SIG-M5 (cell line): Measurements from ENCODE around the gene SLC26A2.
A peak's percentile ranks its signal among the peaks of the same experiment; 100 is the strongest.

Experiments used
- DNase-seq: peaks from one replicate; lab custom pipeline; 2025; lab: John Stamatoyannopoulos, UW

SLC26A2 gene

DNA sequence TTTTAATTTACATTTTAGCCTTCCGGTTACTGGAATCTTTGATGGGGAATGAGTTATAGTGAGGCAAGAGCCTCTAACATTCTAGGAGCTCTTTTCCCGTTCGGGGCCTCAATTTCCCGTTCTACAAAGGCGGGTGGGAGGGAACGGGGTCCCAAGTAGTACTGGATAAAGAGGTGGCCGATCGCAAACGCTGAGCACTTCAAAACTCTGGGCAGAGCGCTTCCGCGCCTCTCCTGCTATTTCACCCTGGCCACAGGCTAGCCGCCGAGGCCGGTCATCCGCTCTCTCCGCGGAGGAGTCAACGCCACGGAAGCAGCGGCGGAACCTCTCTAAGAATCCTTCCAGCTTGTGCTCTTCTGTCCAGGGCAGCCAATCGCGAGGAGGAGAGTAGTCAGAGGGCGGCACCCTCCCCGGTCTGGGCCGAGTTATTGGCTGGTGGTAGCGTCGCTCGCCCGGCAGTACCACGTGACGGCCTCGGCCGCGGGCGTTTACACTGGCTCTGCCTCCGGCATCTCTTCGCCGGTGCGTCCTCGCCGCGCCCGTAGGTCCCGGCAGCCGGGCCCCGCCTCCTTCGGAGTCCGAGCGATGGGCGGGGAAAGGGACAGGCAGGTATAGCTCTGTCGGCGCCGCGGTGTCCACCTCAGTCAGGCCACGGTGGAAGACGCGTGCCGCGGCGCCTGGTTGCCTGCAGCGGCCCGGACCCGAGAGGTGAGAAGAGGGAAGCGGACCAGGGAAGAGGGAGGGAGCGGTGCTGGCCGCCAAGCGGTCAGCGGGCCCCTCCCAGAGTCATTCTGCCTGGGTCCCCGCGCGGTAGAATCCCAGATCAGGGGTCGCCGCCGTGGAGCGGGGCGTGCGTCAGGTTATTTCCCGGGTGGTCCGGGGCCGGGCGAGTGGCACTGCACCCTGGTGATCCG lies at the start of gene SLC26A2:
Gene SLC26A2, plus strand, starts transcription at position 487 of the 914 bp plus-strand sequence. CDS start 16,895 bp downstream, outside the sequence.
- DNase-seq = peak; percentile 88

DNA sequence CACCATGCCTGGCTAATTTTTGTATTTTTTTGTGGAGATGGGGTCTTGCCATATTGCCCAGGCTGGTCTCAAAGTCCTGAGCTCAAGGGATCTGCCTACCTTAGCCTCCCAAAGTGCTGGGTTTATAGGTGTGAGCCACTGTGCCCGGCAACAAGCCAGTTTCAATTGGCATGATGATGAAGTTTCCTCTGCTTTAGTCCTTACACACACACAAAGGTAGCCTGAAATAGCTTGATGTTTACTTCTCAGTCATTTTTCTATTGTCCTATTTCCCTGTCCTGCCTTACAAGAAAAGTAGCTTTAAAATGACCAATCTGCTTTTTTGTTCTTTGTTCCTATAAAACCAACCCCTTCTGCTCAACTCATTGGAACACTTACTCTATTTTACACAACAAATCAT lies 49.5 kb upstream of the SLC26A2 start:
- no peak for DNase-seq

DNA sequence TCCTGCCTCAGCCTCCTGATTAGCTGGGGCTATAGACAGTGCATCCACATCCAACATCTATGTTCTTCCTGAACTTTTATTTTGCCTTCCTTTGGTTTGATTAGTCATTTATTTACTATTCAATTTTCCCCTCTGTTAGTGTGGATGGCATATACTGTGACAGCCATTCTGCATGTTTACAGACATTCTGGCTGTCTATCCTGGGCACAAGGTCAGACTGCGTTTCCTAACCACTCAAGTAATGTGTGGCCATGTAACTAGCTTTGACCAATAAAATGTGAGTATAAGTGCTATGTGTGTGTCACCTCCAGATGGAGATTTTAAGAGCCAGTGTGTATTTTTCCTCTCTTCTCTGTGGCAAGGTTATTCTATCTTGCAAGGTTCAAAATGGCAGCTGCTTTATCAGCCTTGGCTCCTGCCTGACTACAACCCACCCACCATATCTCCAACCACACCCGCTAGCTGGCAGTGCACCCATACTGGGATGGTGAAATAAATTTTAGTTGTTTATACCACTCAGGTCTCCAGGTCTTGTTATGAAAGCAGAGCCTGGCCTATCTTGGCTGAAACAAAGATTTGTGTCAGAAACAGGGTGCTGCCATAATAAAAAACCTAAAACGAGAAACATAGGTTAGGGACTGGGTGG lies 48.2 kb upstream of the SLC26A2 start:
- no peak for DNase-seq

DNA sequence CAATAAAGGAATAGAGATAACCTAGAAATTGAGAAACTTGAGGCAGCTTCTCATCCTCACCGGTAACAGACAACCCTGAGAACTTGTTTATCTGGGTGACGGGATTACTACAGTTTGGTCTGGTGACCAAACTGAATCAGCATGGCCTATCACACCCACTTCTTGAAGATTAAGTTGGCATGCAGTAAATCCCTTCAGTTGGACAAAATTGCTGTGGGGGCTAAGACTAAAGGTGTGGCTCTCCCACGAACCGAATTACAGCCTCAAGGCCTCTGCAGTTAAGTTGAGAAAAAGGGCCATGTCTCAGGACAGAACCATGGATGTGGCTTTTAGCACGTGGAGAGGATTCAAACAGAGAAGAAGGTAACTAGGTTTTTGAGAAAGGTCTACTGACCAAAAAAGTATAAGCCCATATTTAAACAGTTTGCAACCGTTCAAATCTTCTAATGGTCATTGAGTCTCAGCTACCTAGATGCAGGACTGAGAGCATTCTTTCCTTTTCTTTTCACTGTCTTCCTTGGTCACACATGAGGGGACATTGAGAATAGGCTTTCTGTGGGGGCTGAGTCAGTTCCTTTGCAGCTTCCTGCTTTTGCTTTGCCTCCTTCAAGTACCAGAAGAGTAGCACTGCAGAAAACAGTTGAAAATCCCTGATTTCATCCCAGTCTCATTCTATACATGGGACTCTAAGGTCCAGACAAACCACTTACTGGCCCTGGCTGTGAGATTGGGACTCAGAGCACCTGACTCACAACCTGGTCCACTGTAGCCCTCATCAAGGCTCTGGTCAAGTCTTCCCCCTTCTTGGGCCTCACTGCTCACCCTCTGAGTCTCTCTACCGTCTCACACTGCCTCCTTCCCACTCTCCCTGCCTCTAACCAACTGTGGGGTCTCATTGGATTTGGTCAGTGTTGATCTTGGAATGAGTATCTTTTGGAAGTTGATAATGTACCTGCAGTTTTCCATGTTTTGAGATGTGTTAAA lies 46.8 kb upstream of the SLC26A2 start:
- DNase-seq = no peak

DNA sequence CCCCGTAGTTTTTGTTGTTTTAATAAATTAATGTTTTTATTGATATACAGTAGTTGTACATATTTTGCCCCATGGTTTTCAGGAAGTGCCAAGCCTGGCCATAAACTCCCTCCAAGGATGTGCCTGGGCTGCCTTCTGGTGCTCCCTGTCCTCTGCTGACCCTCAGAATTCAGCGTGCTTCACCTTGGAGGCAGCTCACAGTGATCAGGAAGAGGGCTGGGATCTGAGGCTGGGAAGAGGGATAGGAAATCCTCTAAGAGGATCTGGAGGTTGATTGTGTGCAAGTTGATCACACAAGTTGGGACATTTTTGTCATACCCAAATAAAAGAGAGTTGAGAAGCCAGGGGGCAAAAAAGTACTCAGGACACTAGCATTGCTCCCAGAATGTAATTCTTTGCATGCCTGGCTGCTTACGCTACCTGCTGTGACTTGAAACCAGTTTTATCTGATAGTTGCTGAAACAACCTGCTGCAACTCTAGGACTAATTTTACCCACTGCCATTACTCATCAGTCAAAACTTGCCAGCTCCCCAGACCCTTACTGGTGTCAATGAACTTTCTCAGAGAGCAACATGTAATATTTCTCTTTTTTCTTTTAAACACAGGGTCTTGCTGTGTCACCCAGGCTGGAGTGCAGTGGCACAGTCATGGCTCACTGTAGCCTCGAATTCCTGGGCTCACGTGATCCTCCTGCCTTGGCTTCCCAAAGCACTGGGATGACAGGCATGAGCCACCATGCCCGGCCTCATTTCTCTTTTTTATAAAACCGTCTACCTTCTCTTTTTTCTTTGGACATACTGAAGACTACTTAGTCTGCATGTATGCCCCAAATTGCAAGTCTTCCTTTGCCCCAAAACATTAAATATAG lies 44.9 kb upstream of the SLC26A2 start:
- no peak for DNase-seq

DNA sequence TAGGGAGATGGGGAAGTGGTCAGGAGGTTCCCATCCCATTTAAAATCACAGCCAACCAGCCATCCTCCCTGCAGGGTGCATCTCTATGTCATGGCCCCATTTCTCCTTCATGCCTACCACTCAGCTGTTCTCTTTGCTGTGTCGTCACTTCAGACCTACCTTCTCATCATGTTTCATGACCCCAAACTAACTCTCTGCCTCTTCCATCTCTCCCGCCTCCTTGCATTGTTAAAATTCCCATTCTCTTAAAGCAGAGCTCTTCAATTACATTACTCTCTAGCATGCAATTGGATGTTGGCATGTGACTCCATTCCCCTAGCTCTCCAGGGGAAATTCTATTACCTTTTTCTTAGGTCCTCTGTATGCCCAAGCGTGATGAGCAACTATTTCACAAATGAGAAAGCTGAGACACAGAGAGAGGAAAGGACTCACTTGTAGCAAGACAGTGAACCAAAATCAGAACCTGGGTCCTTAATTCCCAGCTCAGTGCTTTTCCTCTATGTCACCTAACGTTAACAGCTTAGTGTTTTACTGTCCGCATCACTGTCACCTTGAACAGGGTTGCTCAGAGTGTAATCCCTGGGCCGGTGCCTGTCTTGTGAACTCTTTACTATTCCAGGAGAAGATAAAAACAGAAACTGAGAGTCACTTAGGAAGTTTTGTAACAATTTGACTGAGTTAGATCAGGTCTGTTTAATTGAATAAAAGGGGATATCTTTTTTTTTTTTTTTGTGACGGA lies 44.1 kb upstream of the SLC26A2 start:
- DNase-seq = no peak

DNA sequence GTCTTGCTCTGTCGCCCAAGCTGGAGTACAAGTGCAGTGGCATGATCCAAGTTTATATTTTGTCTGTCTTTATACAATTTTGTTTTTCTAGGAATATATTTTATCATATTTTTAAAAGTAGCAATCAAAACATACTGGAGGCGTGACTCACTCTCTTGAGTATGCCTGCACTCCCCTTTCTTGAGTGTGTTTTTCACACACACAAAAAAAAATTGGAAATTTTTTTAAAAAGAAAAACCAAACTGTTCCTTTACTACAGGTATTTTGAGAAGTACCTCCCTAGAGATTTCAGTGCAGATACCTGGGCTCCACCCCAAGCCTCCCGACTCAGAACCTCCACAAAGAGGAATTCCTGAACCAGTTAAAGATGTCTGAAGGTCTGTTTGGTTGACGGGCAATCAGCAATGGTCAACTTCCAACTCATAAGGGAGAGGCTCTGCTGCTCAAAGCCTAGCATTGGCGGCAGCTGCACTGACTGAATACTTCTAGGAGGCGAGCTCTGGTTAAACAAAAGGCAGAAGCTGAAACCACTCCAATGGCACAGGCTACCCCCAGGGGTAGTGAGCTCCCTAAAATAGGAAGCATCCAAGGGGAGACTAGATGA lies 43.4 kb upstream of the SLC26A2 start:
- no peak for DNase-seq

DNA sequence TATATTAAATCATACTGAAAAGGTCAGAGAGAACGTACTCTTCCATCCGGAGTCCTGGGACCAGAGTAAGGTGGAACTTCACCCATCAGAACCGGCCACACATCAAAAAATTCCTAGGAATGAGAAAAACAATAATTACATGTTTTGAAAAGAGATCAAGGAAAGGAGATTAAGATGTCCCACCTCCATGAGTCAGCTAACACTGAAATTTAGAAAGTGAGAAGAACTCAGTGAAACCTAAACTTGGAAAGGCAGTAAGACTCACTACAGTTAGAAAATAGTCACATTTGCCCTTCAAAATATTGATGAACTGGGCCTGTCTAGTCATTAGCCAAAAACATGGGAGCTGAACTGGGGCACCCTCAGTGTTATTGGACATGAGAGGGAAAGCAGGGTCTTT lies 39.0 kb upstream of the SLC26A2 start:
- DNase-seq = no peak

DNA sequence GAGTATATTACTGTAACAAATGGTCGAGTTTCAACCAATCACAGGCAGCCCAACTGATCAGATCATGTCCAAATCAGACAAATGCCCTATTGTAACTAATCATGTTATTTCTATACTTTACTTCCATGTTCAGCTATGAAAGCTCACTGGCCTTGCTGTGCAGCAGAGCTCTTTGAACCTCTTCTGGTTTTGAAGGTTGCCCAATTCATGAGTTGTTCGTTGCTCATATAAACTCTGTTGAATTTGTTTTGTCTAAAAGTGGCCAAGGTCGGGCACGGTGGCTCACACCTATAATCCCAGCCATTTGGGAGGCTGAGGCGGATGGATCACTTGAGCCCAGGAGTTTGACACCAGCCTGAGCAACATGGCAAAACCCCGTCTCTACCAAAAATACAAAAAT lies 37.6 kb upstream of the SLC26A2 start:
- DNase-seq = no peak

DNA sequence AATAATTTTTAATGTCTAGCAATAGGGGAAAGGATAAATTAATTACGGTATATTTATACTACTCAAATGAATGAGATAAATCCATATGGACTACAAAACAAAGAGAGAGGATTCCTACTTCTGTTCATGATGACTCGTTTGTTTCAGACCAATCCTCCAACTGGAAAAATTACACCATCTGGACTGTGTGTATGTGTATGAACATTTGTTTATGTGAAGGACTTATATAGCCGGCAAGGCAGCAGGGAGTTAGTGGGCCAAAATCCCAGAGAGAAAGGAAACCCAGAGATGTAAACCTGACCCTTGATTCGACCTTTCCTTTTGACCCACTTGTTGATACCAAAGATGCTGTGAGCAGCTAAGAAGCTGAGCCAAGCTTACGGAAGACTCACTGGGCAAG lies 36.1 kb upstream of the SLC26A2 start:
- no peak for DNase-seq

DNA sequence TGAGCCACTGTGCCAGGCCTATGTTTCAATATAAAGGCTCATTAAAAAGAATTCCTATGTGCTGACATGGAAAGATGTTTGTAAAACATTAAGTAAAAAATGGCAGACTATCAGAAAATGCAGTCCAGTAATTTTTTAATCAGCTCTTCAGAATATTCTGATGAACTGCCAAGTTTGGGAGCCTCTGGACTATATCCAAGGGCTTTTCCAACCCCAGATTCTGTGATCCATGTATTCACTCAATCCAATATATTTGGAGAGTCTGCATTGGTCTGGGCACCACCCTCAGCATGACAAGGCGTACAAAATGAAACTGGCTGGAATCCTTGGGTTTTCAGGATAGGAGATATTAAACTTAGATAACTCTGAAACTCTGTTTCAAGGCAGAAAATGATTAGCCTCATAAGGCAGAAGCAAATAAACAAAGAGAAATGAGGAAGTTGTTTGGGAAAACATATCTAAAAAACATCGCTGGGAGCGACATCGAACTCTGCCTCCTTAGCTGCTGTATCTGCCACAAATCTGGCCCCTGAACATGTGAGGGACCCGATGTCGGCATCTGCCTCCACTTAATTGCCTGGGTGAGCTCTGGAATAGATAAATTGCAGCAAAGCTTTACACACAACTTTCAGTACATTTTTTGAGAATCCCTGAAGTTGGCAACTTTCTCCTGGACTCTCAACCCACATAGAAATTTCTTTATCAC lies 30.4 kb upstream of the SLC26A2 start:
- no peak for DNase-seq

DNA sequence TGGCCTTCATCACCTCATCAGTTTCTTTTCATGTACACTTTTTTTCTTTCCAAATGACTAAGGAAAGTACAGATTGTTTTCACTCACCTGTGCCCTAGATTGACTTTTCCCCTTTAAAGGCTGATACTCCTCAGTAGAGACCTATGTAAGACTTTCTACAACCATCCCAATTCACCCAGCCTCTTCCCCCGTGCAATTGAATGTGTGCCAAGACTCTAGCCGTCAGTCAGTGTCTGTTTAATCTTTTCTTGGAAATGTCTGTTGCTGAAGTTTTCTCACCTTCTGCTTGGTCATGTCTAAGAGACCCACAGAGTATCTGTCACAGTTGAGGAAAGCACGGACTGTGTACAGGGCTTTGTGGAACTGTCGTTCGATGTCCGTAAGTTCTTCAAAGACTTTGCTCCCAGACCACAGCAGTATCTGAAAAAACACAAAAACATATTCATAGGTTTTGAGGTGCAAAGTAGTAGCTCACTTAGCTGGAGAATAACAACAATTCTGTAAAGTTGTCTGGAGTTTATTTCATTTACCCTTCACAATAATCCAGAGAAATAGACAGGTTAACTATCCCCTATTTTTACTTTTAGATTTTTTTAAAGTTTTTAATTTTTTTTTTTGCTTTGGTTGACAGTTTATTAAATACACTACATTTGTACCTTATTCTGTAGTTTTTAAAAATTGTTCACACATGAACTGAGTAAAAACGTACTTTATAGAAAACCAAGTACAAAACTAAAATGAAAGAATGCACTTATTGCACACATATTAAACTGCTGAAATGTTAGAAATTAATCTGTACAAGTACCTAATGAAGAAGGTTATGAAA lies 29.6 kb upstream of the SLC26A2 start:
- no peak for DNase-seq

DNA sequence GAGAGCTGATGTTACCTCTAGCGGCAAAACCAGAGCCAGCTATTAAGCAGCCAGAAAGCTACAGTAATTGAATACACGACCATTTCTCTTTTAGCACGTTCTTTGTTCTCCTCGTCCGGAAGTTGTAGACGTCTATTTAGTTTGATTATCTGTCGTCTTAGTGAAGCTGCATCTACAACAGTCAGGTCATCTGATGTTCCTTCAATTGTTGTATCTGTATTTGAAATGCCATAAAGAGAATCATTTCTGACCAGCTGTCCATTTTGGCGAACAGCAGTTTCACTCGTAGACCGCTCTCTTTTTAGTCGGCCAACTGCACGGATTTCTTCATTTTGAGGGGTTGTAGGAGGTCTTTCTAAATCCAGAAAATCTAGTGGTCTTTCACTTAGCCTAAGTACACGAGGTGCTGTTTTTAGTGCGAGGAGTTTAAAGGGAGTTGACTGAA lies 28.5 kb upstream of the SLC26A2 start:
- no peak for DNase-seq

DNA sequence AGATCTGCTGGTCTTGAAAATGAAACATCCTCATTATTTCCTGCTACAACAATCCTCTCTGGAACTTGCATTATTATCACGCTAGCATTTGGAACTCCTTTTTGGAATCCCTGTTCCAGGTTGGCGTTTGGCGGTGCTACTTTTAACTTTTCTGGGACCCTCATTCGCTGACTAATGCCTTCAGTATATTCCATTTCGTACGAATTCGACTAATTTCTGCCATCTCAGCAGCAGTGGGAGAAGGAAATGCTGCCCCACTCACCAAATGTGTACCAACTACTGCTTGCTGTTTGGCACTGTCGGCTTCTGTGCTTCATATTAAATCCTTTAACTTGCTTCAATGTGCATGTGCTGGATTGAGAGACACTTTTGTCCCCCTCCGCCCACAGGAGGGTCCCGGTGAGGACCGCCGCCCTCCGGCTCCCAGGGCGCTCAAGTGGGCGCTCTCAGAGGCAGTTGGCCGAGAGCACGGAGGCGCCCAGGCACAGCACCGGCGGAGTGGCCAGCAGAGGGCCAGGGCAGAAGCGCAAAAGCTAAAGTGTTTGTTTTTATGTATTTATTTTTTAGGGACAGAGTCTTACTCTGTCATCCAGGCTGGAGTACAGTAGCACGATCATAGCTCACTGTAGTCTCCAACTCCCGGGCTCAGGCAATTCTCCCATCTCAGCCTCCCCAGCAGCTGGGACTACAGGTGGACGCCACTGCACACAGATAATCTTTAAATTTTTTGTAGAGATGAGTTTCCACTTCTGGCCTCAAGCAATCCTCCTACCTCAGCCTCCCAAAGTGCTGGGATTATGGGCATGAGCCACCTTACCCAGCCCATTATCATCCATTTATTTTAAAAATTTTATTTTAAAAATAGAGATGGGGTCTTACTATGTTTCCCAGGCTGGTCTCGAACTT lies 27.9 kb upstream of the SLC26A2 start:
- no peak for DNase-seq

DNA sequence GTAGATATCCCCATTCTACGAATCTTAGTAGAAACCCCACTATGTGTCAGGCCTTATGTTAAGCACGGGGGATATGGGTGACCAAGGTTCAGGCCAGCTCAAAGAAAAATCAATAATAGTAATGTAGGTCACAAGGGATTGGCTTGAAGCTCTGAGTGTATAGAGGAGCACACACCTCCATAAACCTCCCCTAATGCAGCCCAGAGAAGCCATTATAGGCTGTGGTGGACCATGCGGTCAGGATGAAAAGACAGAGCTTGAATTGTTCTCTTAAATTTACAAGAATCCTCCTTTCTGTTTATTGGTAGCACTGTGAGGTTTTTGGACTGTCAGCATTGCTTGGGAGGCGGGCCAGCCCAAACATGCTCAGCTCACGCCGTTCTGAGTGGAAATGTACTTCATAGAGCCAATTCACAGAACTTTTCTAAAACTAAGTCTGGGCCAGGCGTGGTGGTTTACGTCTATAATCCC lies 25.1 kb upstream of the SLC26A2 start:
- no peak for DNase-seq

DNA sequence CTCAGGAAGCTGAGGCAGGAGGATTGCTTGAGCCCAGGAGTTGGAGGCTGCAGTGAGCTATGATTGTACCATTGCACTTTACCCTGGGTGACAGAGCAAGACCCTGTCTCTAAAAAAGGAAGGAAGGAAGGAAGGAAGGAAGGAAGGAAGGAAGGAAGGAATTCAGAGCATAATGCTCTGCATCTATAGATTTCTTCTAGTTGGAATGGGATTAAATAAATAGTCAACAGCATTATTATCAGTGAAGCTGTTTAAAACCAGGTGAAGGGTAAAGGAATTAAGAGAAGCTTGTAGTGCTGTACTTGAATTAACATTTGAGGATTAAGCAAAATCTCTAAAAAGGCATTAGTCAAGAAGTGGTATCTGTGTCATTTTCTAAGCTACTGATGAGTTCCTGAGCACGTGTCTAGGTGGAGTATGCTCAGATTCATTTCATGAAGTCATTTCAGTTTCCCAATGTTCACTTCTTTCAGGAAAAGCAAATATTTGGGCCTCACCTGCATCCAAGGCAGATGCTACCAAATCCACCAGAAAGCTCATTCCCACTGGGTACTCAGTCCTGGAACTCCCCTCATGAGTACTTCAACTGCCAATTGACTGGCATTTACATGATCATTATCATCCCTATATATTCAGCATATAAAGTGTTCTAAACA lies 24.4 kb upstream of the SLC26A2 start:
- no peak for DNase-seq

DNA sequence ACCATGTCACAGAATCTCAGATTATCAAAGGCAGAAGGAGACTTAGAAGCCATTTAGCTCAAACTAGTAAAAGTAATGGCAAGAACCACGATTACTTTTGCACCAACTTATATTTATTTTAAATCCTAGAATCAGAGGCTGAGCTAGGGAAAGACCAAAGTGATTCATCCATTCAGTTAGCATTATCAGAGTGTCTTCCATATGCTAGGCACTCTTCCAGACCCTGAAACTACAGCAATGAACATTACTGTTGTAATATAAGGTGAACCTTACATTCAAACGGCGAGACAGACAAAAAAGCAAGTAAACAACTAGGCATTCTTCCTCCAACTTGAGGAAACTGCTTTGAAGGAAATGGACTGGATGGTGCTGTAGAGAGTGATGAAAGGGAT lies 23.9 kb upstream of the SLC26A2 start:
- no peak for DNase-seq
